Glomerular visceral epithelial cell (primary cell): ENCODE measurements around the gene ATP6V1B1.

Experiments used
- DNase-seq: peaks from one replicate; pipeline ENCODE4 v3.0.0-alpha.2; 2016; ENCODE audit errors: extremely low spot score

The ATP6V1B1 gene

GRCh38 chr2:70926042-70926441 lies 9.7 kb upstream of the ATP6V1B1 start:
- DNase-seq, result no peak

GRCh38 chr2:70927138-70927537 lies 8.6 kb upstream of the ATP6V1B1 start:
- no peak for DNase-seq

GRCh38 chr2:70927641-70928040 lies 8.1 kb upstream of the ATP6V1B1 start:
- DNase-seq, result no peak

- DNase-seq, result no peak
Measured at GRCh38 chr2:70928366-70928765, 7.3 kb upstream of the ATP6V1B1 start.

GRCh38 chr2:70930371-70931329 lies 5.0 kb upstream of the ATP6V1B1 start:
- no peak for DNase-seq

- no peak for DNase-seq
Measured at GRCh38 chr2:70931376-70932000, 4.2 kb upstream of the ATP6V1B1 start.

- DNase-seq, result no peak
Measured at GRCh38 chr2:70932631-70933230, 3.0 kb upstream of the ATP6V1B1 start.

- DNase-seq, result no peak
Measured at GRCh38 chr2:70934981-70935380, 719 bp upstream of the ATP6V1B1 start.

- no peak for DNase-seq
Measured at GRCh38 chr2:70936165-70936978, 672 bp downstream of the ATP6V1B1 start.

- DNase-seq, result no peak
Measured at GRCh38 chr2:70936979-70937811, 1.5 kb downstream of the ATP6V1B1 start.

- no peak for DNase-seq
Measured at GRCh38 chr2:70937866-70938585, 2.3 kb downstream of the ATP6V1B1 start.

GRCh38 chr2:70938586-70938950 lies 2.9 kb downstream of the ATP6V1B1 start:
- no peak for DNase-seq

GRCh38 chr2:70939001-70939838 lies 3.5 kb downstream of the ATP6V1B1 start:
- DNase-seq, result no peak

GRCh38 chr2:70939839-70940580 lies 4.3 kb downstream of the ATP6V1B1 start:
- DNase-seq, result no peak

- no peak for DNase-seq
Measured at GRCh38 chr2:70941186-70941585, 5.5 kb downstream of the ATP6V1B1 start.

GRCh38 chr2:70941701-70942100 lies 6.0 kb downstream of the ATP6V1B1 start:
- DNase-seq, result no peak

GRCh38 chr2:70942396-70943204 lies 6.9 kb downstream of the ATP6V1B1 start:
- DNase-seq, result no peak
